ENCODE results near the gene SKA2.
"Not testable (repeated sequence)": the region's sequence is repeated elsewhere in the genome, so short reads cannot be mapped to it uniquely, and the experiment has no call there.

Gene SKA2, protein sequence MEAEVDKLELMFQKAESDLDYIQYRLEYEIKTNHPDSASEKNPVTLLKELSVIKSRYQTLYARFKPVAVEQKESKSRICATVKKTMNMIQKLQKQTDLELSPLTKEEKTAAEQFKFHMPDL

DNA sequence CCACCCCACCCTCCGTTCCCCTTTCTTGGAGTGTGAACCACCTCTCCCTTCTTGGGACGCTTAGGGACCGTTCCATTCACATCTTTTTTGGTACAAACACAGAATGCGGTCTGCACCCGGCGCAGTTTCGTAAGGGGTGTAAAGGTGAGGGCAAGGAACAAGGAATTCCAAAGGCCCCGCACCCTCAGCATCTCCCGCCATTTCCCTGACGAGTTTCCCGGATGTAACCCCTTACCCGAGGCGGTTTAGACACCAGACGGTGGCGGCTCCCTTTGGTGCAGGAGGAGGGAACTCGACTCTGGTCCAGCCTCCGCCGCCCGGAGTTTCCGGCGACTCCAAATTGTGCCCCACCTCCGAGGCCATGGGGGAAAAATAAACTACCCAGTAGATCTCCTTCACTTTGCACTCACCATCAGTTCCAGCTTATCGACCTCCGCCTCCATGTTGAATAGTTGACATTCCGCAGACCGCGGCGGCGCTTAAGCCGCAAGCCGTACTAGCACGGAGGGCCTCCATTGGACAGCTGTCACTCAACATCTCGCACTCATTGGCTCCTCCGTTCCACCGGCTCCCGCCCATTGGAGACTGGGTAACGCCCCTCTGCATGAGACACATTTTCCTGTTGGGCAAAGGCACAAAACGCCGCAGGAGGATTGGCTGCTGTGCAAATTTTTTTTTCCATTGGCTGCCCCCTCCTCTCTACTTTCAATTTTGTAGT lies at the start of gene SKA2:
Gene SKA2 (minus strand): TSS at position 466 of the 718 bp plus-strand sequence. CDS start 23 bp downstream, at position 443.
- no peaks in the 10 kb centered on the region for H3K9me3 Mint-ChIP-seq
- no peak within 1 kb of the TSS for H3K27ac Mint-ChIP-seq
- DNase-seq (ENCODE audit: low spot score) = peak; percentile 98
- no peaks in the 10 kb centered on the region for H3K27me3 Mint-ChIP-seq (ENCODE audit: low read depth)
- peaks cover 50% of the 10 kb centered on the region for H3K4me1 Mint-ChIP-seq (ENCODE audit: low read depth)
- no peak within 1 kb of the TSS for H3K4me3 Mint-ChIP-seq
- H3K36me3 Mint-ChIP-seq (ENCODE audit: low read depth) = peaks cover 28% of the 10 kb centered on the region

DNA sequence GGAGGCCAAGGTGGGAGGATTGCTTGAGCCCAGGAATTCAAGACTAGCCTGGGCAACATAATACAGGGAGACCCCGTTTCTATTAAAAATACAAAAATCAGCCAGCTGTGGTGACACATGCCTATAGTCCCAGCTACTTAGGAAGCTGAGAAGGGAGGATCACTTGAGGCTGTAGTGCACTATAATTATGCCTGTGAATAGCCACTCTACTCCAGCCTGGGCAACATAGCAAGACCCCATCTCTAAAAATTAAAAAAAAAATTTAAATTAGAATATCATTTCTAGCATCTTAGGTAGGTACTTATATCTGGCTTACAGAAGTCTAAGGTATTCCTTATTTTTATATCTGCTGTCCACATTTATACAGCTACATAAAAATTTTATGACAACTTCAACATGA lies 47.3 kb upstream of the SKA2 start:
- H3K4me1 Mint-ChIP-seq (ENCODE audit: low read depth) = no peaks in the 10 kb centered on the region
- no peak overlapping the region for H3K27ac Mint-ChIP-seq
- no peaks in the 10 kb centered on the region for H3K9me3 Mint-ChIP-seq
- H3K36me3 Mint-ChIP-seq (ENCODE audit: low read depth) = peaks cover 31% of the 10 kb centered on the region
- no peaks in the 10 kb centered on the region for H3K27me3 Mint-ChIP-seq (ENCODE audit: low read depth)
- no peak for DNase-seq (ENCODE audit: low spot score)
- no peak overlapping the region for H3K4me3 Mint-ChIP-seq

DNA sequence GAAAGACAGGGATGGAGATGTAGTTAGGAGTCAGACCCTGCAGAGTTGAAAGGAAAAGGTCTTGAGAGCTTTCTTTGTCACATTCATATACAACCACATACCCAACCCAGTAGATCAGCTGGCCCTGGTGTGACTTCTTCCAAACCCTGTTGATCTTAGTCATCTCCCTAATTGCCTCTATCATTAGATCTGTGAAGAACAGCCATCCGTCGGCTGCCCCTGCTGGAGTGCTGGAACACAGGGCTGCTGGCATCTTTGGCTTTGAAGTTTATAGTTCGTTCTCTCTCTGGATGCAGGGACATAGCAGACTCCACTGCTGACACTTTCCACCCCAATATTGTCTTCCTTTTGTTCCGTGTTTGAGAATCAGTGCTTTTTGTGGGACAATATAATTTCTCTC lies 44.4 kb upstream of the SKA2 start:
- no peaks in the 10 kb centered on the region for H3K27me3 Mint-ChIP-seq (ENCODE audit: low read depth)
- H3K27ac Mint-ChIP-seq = no peak overlapping the region
- H3K4me1 Mint-ChIP-seq (ENCODE audit: low read depth) = no peaks in the 10 kb centered on the region
- H3K36me3 Mint-ChIP-seq (ENCODE audit: low read depth) = peaks cover 45% of the 10 kb centered on the region
- no peaks in the 10 kb centered on the region for H3K9me3 Mint-ChIP-seq
- no peak overlapping the region for H3K4me3 Mint-ChIP-seq
- no peak for DNase-seq (ENCODE audit: low spot score)

DNA sequence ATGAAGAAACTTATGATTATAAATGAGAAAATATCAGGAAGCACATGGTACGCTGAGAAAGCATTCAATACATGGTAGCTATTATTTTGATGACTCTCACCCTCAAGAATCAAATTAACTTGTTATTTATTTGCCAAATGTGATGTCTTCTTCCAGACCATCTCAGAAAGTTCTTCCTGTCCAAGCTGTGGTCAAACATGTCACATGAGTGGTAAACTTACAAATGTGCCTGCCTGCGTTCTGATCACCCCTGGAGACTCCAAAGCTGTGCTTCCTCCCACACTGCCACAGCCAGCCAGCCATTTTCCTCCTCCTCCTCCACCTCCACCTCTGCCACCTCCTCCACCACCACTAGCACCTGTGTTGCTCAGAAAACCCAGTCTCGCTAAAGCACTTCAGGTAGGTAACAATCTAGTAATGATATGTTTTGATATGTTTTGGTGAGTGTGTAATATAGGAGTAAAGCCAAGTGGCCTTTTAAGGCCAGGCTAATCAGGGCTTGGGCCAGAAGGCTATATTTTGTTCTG lies 38.4 kb upstream of the SKA2 start:
- Mint-ChIP-seq H3K36me3 (ENCODE audit: low read depth) (peaks cover 46% of the 10 kb centered on the region), H3K9me3 (no peaks in the 10 kb centered on the region), H3K4me1 (ENCODE audit: low read depth) (no peaks in the 10 kb centered on the region), H3K4me3 (no peak overlapping the region), H3K27ac (no peak overlapping the region), H3K27me3 (ENCODE audit: low read depth) (no peaks in the 10 kb centered on the region)
- no peak for DNase-seq (ENCODE audit: low spot score)

DNA sequence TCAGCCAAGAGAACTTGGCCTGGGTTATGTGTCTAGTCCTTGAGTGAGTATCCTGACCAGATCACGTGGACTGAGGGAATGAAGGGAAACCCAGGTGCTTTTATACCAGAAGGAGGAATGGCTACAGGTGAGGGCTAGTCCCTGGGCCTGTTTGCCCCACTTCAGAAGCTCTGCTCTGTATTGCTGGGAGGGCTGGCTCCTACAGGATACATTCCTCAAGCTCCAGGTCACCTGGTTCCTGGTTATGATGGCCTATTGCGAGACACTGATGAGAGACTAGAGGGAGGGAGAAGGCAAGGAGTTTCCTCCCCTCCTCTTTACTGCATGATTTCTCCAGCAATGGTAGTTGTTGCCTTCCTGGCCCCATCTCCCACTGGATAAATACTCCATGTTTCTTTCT lies 35.8 kb upstream of the SKA2 start:
- H3K36me3 Mint-ChIP-seq (ENCODE audit: low read depth) = peaks cover 47% of the 10 kb centered on the region
- no peak overlapping the region for H3K27ac Mint-ChIP-seq
- no peak for DNase-seq (ENCODE audit: low spot score)
- no peaks in the 10 kb centered on the region for H3K27me3 Mint-ChIP-seq (ENCODE audit: low read depth)
- no peak overlapping the region for H3K4me3 Mint-ChIP-seq
- H3K4me1 Mint-ChIP-seq (ENCODE audit: low read depth) = no peaks in the 10 kb centered on the region
- no peaks in the 10 kb centered on the region for H3K9me3 Mint-ChIP-seq

DNA sequence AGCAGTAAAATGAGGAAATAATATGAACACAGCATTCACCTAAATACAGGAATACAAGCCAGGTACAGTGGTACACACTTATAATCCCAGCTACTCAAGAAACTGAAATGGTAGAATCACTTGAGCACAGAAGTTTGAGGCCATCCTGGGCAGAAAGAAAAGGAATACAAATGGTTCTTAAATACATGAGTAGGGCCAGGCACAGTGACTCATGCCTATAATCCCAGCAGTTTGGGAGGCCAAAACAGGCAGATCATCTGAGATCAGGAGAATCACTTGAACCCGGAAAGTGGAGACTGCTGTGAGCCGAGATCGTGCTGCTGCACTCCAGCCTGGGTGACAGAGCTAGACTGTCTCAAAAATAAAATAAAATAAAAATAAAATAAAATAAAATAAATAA lies 31.9 kb upstream of the SKA2 start:
- Mint-ChIP-seq H3K36me3 (ENCODE audit: low read depth) (peaks cover 38% of the 10 kb centered on the region), H3K9me3 (no peaks in the 10 kb centered on the region), H3K27ac (no peak overlapping the region), H3K27me3 (ENCODE audit: low read depth) (no peaks in the 10 kb centered on the region), H3K4me1 (ENCODE audit: low read depth) (no peaks in the 10 kb centered on the region), H3K4me3 (no peak overlapping the region)
- no peak for DNase-seq (ENCODE audit: low spot score)

DNA sequence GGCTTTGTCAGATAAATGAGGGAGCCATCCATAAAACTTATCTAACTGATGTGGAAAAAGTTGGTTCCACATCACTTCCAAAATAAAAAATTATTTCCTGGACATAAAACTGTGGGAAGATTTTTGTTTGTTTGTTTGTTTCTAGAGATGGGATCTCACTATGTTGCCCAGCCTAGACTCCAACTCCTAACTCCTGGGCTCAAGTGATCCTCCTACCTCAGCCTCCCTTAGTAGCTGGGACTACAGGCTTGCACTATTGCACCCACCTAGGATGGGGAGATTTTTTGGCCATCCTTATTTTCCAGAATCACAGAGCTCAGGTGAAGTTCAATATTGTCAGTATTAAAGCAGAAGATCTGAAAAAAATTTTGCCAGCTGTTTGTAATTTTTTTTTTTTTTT lies 31.0 kb upstream of the SKA2 start:
- peaks cover 39% of the 10 kb centered on the region for H3K36me3 Mint-ChIP-seq (ENCODE audit: low read depth)
- H3K27ac Mint-ChIP-seq = no peak overlapping the region
- H3K4me1 Mint-ChIP-seq (ENCODE audit: low read depth) = no peaks in the 10 kb centered on the region
- H3K27me3 Mint-ChIP-seq (ENCODE audit: low read depth) = no peaks in the 10 kb centered on the region
- H3K4me3 Mint-ChIP-seq = no peak overlapping the region
- H3K9me3 Mint-ChIP-seq = no peaks in the 10 kb centered on the region
- DNase-seq (ENCODE audit: low spot score) = no peak

DNA sequence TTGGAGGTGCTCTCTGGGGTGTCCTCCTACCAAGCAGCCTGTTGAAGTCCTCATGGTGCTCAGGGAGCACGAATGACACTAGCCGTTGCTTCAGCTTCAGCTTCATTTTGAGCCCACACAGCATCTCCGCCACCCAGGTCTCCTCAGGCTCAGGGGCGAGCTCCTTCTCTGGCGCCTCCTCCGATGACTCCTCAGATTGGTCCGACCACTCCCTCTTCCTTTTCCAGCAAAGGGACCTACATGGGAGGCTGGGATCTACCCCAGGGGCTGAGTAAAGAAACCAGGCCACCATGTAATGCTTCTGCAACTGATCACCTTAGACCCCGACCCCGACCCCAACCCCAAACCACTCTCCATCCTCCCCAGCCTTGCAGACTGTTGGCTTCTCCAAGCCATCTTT lies 26.5 kb upstream of the SKA2 start:
- H3K36me3 Mint-ChIP-seq (ENCODE audit: low read depth) = peaks cover 42% of the 10 kb centered on the region
- H3K9me3 Mint-ChIP-seq = no peaks in the 10 kb centered on the region
- no peak overlapping the region for H3K4me3 Mint-ChIP-seq
- no peak overlapping the region for H3K27ac Mint-ChIP-seq
- H3K4me1 Mint-ChIP-seq (ENCODE audit: low read depth) = peaks cover 2% of the 10 kb centered on the region
- H3K27me3 Mint-ChIP-seq (ENCODE audit: low read depth) = no peaks in the 10 kb centered on the region
- no peak for DNase-seq (ENCODE audit: low spot score)

DNA sequence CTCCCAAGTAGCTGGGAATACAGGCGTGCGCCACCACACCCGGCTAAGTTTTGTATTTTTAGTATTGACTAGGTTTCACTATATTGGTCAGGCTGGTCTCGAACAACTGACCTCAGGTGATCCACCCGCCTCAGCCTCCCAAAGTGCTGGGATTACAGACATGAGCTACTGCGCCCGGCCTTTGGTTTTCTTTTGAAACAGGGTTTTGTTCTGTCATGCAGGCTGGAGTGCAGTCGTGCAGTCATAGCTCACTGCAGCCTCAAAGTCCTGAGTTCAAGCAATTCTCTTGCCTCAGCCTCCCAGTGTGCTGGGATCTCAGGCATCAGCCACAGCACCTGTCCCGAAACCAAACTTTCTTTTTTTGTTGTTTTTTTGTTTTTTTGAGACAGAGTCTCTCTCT lies 25.6 kb upstream of the SKA2 start:
- Mint-ChIP-seq H3K27me3 (ENCODE audit: low read depth) (no peaks in the 10 kb centered on the region), H3K4me3 (no peak overlapping the region), H3K4me1 (ENCODE audit: low read depth) (peaks cover 2% of the 10 kb centered on the region), H3K9me3 (no peaks in the 10 kb centered on the region), H3K36me3 (ENCODE audit: low read depth) (peaks cover 40% of the 10 kb centered on the region), H3K27ac (no peak overlapping the region)
- DNase-seq (ENCODE audit: low spot score) = no peak

DNA sequence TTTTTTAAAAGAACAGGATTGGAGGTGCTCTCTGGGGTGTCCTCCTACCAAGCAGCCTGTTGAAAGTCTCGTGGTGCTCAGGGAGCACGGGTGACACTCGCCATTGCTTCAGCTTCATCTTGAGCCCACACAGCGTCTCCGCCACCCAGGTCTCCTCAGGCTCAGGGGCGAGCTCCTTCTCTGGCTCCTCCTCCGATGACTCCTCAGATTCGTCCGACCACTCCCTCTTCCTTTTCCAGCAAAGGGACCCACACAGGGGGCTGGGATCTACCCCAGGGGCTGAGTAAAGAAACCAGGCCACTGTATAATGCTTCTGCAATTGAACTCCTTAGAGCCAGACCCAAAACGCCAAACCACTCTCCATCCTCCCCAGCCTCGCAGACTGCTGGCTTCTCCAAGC lies 24.6 kb upstream of the SKA2 start:
- not testable (repeated sequence) for H3K4me1 Mint-ChIP-seq (ENCODE audit: low read depth); DNase-seq (ENCODE audit: low spot score); H3K27me3 Mint-ChIP-seq (ENCODE audit: low read depth); H3K4me3 Mint-ChIP-seq; H3K9me3 Mint-ChIP-seq; H3K27ac Mint-ChIP-seq
- H3K36me3 Mint-ChIP-seq (ENCODE audit: low read depth) = peaks cover 33% of the 10 kb centered on the region

DNA sequence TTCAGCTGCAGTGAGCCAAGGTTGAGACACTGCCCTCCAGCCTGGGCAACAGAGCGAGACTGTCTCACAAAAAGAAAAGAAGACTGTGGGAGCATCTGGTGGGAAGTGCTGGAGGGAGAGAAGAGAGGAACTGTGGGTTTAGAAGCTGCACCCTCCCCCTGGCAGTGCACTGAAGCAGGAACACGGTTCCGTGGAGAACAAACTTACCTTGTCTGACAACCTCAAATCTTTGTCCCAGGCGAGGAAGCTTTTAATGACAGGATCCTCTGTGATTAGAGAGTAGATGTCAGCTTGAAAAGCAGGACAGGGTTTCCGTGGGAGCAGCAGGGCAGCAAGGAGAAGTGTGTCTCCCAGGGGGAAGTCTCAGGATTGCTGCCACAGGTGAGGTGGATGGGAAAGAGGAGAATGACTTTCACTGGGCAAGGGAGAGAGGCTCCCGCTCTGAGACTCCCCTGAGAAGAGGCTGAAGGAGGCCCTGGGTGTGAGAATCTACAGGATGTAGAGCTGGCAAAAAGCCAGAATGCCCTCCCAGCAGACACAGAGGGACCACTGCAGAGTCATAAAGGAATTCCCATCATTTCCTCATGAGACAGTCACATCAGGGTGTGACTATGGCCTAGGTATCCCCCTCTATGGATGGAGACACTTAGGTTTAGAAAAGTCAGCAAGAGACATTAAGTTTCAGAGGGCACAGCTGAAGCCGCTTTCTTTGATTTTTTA lies 23.4 kb upstream of the SKA2 start:
- Mint-ChIP-seq H3K36me3 (ENCODE audit: low read depth) (peaks cover 41% of the 10 kb centered on the region), H3K27me3 (ENCODE audit: low read depth) (no peaks in the 10 kb centered on the region), H3K4me1 (ENCODE audit: low read depth) (peaks cover 2% of the 10 kb centered on the region), H3K4me3 (no peak overlapping the region), H3K9me3 (no peaks in the 10 kb centered on the region), H3K27ac (no peak overlapping the region)
- no peak for DNase-seq (ENCODE audit: low spot score)

DNA sequence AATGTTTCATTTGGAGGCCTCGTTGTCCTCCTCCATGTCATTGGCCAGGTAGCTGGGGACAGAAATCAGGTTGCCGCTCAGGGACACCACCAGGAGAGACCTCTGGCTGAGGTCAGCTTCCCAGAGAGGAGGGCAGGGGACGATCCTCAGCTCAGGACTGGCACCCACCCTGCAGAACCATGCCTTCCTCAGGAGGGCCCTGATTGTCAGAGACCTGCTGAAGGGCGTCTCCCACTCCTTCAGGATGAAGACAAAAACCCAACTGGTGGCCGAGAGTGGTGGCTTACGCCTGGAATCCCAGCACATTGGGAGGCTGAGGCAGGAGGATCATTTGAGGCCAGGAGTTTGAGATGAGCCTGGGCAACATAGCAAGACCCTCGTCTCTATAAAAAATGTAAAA lies 20.1 kb upstream of the SKA2 start:
- DNase-seq (ENCODE audit: low spot score) = no peak
- Mint-ChIP-seq H3K4me1 (ENCODE audit: low read depth) (peaks cover 2% of the 10 kb centered on the region), H3K9me3 (no peaks in the 10 kb centered on the region), H3K4me3 (no peak overlapping the region), H3K27me3 (ENCODE audit: low read depth) (no peaks in the 10 kb centered on the region), H3K36me3 (ENCODE audit: low read depth) (peaks cover 41% of the 10 kb centered on the region), H3K27ac (no peak overlapping the region)

DNA sequence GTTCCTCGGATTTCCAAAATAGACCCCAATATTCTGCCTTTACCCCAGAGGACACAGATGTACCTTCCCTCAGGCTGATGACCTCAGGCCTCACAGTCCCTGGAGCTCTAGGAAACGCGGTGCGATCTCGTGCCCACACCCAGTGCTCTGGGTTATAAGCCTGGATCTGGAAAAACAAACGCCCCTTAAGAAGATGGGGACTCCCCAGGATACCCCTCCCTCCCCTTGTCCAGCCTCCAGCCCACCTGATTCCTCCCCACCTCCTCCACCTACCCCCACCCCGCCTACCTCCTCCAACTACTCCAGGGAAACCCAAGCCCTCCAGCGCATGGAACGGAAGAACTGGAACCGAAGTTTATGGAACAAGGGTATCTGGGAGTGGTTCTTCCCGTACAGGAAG lies 19.7 kb upstream of the SKA2 start:
- Mint-ChIP-seq H3K27me3 (ENCODE audit: low read depth) (no peaks in the 10 kb centered on the region), H3K36me3 (ENCODE audit: low read depth) (peaks cover 39% of the 10 kb centered on the region), H3K4me3 (no peak overlapping the region), H3K27ac (no peak overlapping the region), H3K4me1 (ENCODE audit: low read depth) (no peaks in the 10 kb centered on the region), H3K9me3 (no peaks in the 10 kb centered on the region)
- DNase-seq (ENCODE audit: low spot score) = no peak

DNA sequence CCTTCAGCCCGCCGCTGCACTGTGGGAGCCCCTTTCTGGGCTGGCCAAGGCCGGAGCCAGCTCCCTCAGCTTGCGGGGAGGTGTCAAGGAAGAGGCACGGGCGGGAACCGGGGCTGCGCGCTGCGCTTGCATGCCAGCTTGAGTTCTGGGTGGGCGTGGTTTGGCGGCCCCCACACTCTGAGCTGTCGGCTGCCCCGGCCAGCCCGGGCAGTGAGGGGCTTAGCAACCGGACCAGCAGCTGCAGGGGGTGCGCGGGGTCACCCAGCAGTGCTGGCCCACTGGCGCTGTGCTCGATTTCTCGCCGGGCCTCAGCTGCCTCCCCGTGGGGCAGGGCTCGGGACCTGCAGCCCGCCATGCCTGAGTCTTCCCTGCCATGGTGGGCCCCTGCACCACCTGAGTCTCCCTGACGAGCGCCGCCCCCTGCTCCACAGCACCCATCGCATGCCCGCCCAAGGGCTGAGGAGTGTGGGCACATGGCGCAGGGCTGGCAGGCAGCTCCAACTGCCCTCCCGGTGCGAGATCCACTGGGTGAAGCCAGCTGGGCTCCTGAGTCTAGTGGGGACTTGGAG lies 17.5 kb upstream of the SKA2 start:
- Mint-ChIP-seq H3K27ac (no peak overlapping the region), H3K4me1 (ENCODE audit: low read depth) (peaks cover 3% of the 10 kb centered on the region), H3K4me3 (no peak overlapping the region), H3K36me3 (ENCODE audit: low read depth) (peaks cover 39% of the 10 kb centered on the region), H3K9me3 (no peaks in the 10 kb centered on the region), H3K27me3 (ENCODE audit: low read depth) (no peaks in the 10 kb centered on the region)
- DNase-seq (ENCODE audit: low spot score) = no peak
